Heart left ventricle (tissue), 13 donors: ENCODE measurements around the gene SLC22A2.

Experiments used
- CTCF ChIP-seq, 12 donors: fragments of 200-600 bp; sonication (generic) in 4 of 12; IDR thresholded peaks; one replicate each; pipeline versions ENCODE4 v1.5.0 to v1.8.0; 2018 to 2022; ENCODE audit warnings: antibody characterized with exemption in 12 of 12, mild to moderate bottlenecking in 5 of 12
- POLR2A ChIP-seq, 2 donors: fragments of 450-650 bp; IDR thresholded peaks; one replicate each; pipeline ENCODE4 v1.6.1; 2017; ENCODE audit warnings: antibody characterized with exemption in 2 of 2, mild to moderate bottlenecking in 2 of 2, moderate library complexity in 2 of 2
- donor health status: ischemic (EF 13 %, LVEDD 7.1; RV severe dilation, severe dysfunction).
- donor health status: DM: no; HTN: yes; CAD: no.
- donor health status: DM: no; HTN: no; CAD: no.
- donor health status: ischemic (EF 25% LVEDD 6.9; RV normal size, moderate dysfunction).
- donor health status: ischemic (EF 25% LVEDD 5.7; RV mildly dilated, moderate dysfunction).
- donor health status: ischemic (EF 35%, LVEDD 5.7; RV mildly dilated, moderate dysfunction).
- donor health status: nonischemic (EF 11% LVEDD 7.7; RV severe dilation, severe dysfunction).
- donor health status: DM: yes; HTN: yes; CAD: no.
- donor health status: PGD.
- donor health status: ischemic (EF 29% LVEDD 5.4; RV normal size, mild dysfunction).
- donor health status: nonischemic (EF 23%, LVEDD 6.1; RV moderate dilation, normal function).

- TF ChIP-seq CTCF (IDR thresholded peaks at IDR 0.05) (no peak), POLR2A (IDR thresholded peaks at IDR 0.05) (no peak)
Measured at GRCh38 chr6:160249671-160250070, 8.9 kb downstream of the SLC22A2 start.
